ENCODE results near the gene TDRD15.
"Not testable (repeated sequence)": the region's sequence is repeated elsewhere in the genome, so short reads cannot be mapped to it uniquely, and the experiment has no call there.

The TDRD15 gene

GRCh38 chr2:21123473-21124393, at the start of gene TDRD15:
TDRD15 (plus strand) TSS chr2:21123968; CDS start chr2:21137468, 13,500 bp downstream.
- no peak for DNase-seq

- no peak for DNase-seq
Observed at GRCh38 chr2:21078296-21078695, 45.5 kb upstream of the TDRD15 start.

GRCh38 chr2:21083482-21083881, 40.3 kb upstream of the TDRD15 start:
- no peak for DNase-seq

GRCh38 chr2:21084401-21084800, 39.4 kb upstream of the TDRD15 start:
- no peak for DNase-seq

GRCh38 chr2:21092308-21092869, 31.4 kb upstream of the TDRD15 start:
- DNase-seq, result no peak

GRCh38 chr2:21095178-21095577, 28.6 kb upstream of the TDRD15 start:
- no peak for DNase-seq

GRCh38 chr2:21095714-21096113, 28.1 kb upstream of the TDRD15 start:
- no peak for DNase-seq

- DNase-seq, result no peak
Observed at GRCh38 chr2:21096458-21096857, 27.3 kb upstream of the TDRD15 start.

- DNase-seq, result no peak
Observed at GRCh38 chr2:21097331-21097730, 26.4 kb upstream of the TDRD15 start.

GRCh38 chr2:21098294-21098693, 25.5 kb upstream of the TDRD15 start:
- DNase-seq, result no peak

- DNase-seq, result no peak
Observed at GRCh38 chr2:21099281-21099907, 24.4 kb upstream of the TDRD15 start.

- DNase-seq, result not testable (repeated sequence)
Observed at GRCh38 chr2:21101514-21102155, 22.1 kb upstream of the TDRD15 start.

- no peak for DNase-seq
Observed at GRCh38 chr2:21102356-21102755, 21.4 kb upstream of the TDRD15 start.

- no peak for DNase-seq
Observed at GRCh38 chr2:21103274-21103891, 20.4 kb upstream of the TDRD15 start.

- no peak for DNase-seq
Observed at GRCh38 chr2:21104030-21104660, 19.6 kb upstream of the TDRD15 start.

GRCh38 chr2:21111012-21111411, 12.8 kb upstream of the TDRD15 start:
- DNase-seq, result no peak

GRCh38 chr2:21117688-21118087, 6.1 kb upstream of the TDRD15 start:
- no peak for DNase-seq

- no peak for DNase-seq
Observed at GRCh38 chr2:21118302-21118920, 5.4 kb upstream of the TDRD15 start.

- DNase-seq, result no peak
Observed at GRCh38 chr2:21131861-21132260, 8.1 kb downstream of the TDRD15 start.

GRCh38 chr2:21135585-21135984, 11.8 kb downstream of the TDRD15 start:
- DNase-seq, result no peak

- no peak for DNase-seq
Observed at GRCh38 chr2:21142149-21142548, 18.4 kb downstream of the TDRD15 start.

- DNase-seq, result no peak
Observed at GRCh38 chr2:21146638-21147037, 22.9 kb downstream of the TDRD15 start.

Measured in NCI-H2029 treated with DMSO at 0.1 percent for 48 hours (cell line).